NT2/D1 (cell line): Measurements from ENCODE around the gene GPR37L1.
"Not testable (repeated sequence)": the region's sequence is repeated elsewhere in the genome, so short reads cannot be mapped to it uniquely, and the experiment has no call there.

Experiments
- SUZ12 ChIP-seq: IDR thresholded peaks from 2 replicates; pipeline ENCODE4 v1.6.1; 2011; ENCODE audit not compliant: insufficient read length, insufficient read depth; ENCODE audit errors: extremely low read depth
- YY1 ChIP-seq: IDR thresholded peaks from 2 replicates; pipeline ENCODE4 v1.6.1; 2011; ENCODE audit not compliant: insufficient read length, insufficient read depth

- not testable (repeated sequence) for TF ChIP-seq SUZ12, YY1
Measured at GRCh38 chr1:202111589-202111988, 11.1 kb upstream of the GPR37L1 start.
